Measurements from ENCODE around the gene RNF113A.

The RNF113A gene

GRCh38 chrX:119871599-119872395, at the start of gene RNF113A, which contains the start of gene NDUFA1:
TSS of gene RNF113A (minus strand) at chrX:119871733. CDS start at chrX:119871613, 120 bp downstream.
TSS of gene NDUFA1 (plus strand) at chrX:119871832. CDS start at chrX:119871912, 80 bp downstream.
- no peaks in the 10 kb centered on the region for H3K9me3 ChIP-seq (ENCODE audit: insufficient read depth, low read depth, low read length)
- H3K27me3 ChIP-seq (ENCODE audit: insufficient read depth, low read length, poor library complexity, severe bottlenecking): no peaks in the 10 kb centered on the region
- peak within 1 kb of the TSS; percentile 91 for H3K4me2 ChIP-seq (ENCODE audit: low read depth, low read length, poor library complexity, severe bottlenecking)
- peaks cover 10% of the 10 kb centered on the region for H4K20me1 ChIP-seq (ENCODE audit: insufficient read depth, low read length, poor library complexity, severe bottlenecking)
- peak within 1 kb of the TSS; percentile 87 for H2AFZ ChIP-seq (ENCODE audit: low read length)
- peaks cover 63% of the 10 kb centered on the region for H3K79me2 ChIP-seq (ENCODE audit: insufficient read depth, low read length)
- H3K9me2 ChIP-seq (replicated peaks; ENCODE audit: low read depth, low read length): no peaks in the 10 kb centered on the region
- H3K4me1 ChIP-seq (ENCODE audit: insufficient read depth, low read length, poor library complexity, severe bottlenecking): peaks cover 6% of the 10 kb centered on the region
- TF ChIP-seq CTCF (conservative IDR thresholded peaks at IDR 0.05; ENCODE audit: low read length) (no peak), EZH2phosphoT487 (IDR thresholded peaks at IDR 0.05; ENCODE audit: borderline replicate concordance) (no peak)
- peak within 1 kb of the TSS; percentile 92 for H3K4me3 ChIP-seq (ENCODE audit: low read length, poor library complexity, severe bottlenecking)
- H3F3A ChIP-seq (ENCODE audit: low read depth): no peaks in the 10 kb centered on the region; the same call in 1 of the 2 replicates
- H3K36me3 ChIP-seq (ENCODE audit: insufficient read depth, low read length): no peaks in the 10 kb centered on the region
- H3K9ac ChIP-seq (ENCODE audit: low read depth, low read length, poor library complexity, severe bottlenecking): peak within 1 kb of the TSS; percentile 95

DNA sequence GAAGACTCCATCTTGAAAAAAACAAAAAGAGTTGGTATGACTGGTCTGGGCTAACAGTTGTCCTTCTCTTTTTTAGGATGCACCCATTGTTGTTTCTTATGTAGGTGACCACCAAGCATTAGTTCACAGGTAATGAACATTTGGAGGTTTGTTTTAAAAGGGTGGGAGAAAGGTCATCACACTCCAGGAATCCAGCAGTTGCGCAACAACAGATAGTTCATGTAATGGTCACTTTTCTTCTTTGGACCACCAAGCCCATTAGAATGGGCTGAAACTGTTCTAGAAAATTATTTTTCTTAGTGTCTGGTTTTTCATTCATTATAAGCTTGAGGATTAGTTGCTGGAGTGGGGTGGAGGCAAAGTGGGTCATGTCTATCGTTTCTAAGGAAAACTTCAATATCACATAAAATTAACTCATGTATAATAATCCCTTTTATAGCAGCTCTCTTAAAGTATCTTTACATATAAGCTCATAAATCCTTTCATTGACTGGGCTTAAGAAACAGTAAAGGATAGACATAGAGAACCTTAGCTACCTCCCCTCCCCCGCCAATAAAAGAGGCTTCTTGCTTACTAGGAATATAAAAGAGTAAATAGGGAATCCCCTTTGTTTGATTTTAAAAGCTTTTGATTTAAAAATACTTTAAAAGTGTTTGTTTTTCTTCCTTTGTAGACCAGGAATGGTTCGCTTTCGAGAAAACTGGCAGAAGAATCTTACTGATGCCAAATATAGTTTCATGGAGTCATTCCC, 48.5 kb upstream of the RNF113A start:
- Histone ChIP-seq H4K20me1 (ENCODE audit: insufficient read depth, low read length, poor library complexity, severe bottlenecking) (no peaks in the 10 kb centered on the region), H3K9ac (ENCODE audit: low read depth, low read length, poor library complexity, severe bottlenecking) (no peak overlapping the region), H3K79me2 (ENCODE audit: insufficient read depth, low read length) (no peaks in the 10 kb centered on the region), H2AFZ (ENCODE audit: low read length) (no peak overlapping the region), H3K4me3 (ENCODE audit: low read length, poor library complexity, severe bottlenecking) (no peak overlapping the region), H3K27me3 (ENCODE audit: insufficient read depth, low read length, poor library complexity, severe bottlenecking) (no peaks in the 10 kb centered on the region), H3K9me2 (replicated peaks; ENCODE audit: low read depth, low read length) (no peaks in the 10 kb centered on the region), H3K36me3 (ENCODE audit: insufficient read depth, low read length) (no peaks in the 10 kb centered on the region), H3K4me1 (ENCODE audit: insufficient read depth, low read length, poor library complexity, severe bottlenecking) (no peaks in the 10 kb centered on the region), H3K4me2 (ENCODE audit: low read depth, low read length, poor library complexity, severe bottlenecking) (no peak overlapping the region), H3K9me3 (ENCODE audit: insufficient read depth, low read depth, low read length) (no peaks in the 10 kb centered on the region), H3F3A (ENCODE audit: low read depth) (no peaks in the 10 kb centered on the region)
- no peak for TF ChIP-seq CTCF (conservative IDR thresholded peaks at IDR 0.05; ENCODE audit: low read length)
- no peak for TF ChIP-seq EZH2phosphoT487 (IDR thresholded peaks at IDR 0.05; ENCODE audit: borderline replicate concordance)

GRCh38 chrX:119917877-119918276, 46.3 kb upstream of the RNF113A start:
- Histone ChIP-seq H3K9me3 (ENCODE audit: insufficient read depth, low read depth, low read length) (no peaks in the 10 kb centered on the region), H3K9ac (ENCODE audit: low read depth, low read length, poor library complexity, severe bottlenecking) (no peak overlapping the region), H3K4me3 (ENCODE audit: low read length, poor library complexity, severe bottlenecking) (no peak overlapping the region), H3K4me2 (ENCODE audit: low read depth, low read length, poor library complexity, severe bottlenecking) (no peak overlapping the region), H2AFZ (ENCODE audit: low read length) (no peak overlapping the region), H3K4me1 (ENCODE audit: insufficient read depth, low read length, poor library complexity, severe bottlenecking) (no peaks in the 10 kb centered on the region), H3F3A (ENCODE audit: low read depth) (no peaks in the 10 kb centered on the region), H4K20me1 (ENCODE audit: insufficient read depth, low read length, poor library complexity, severe bottlenecking) (no peaks in the 10 kb centered on the region), H3K27me3 (ENCODE audit: insufficient read depth, low read length, poor library complexity, severe bottlenecking) (no peaks in the 10 kb centered on the region), H3K79me2 (ENCODE audit: insufficient read depth, low read length) (no peaks in the 10 kb centered on the region), H3K36me3 (ENCODE audit: insufficient read depth, low read length) (no peaks in the 10 kb centered on the region), H3K9me2 (replicated peaks; ENCODE audit: low read depth, low read length) (no peaks in the 10 kb centered on the region)
- no peak for TF ChIP-seq EZH2phosphoT487 (IDR thresholded peaks at IDR 0.05; ENCODE audit: borderline replicate concordance)
- TF ChIP-seq CTCF (conservative IDR thresholded peaks at IDR 0.05; ENCODE audit: low read length): no peak
